Vagina (tissue), 2 donors: ENCODE measurements around the gene ABCG8. TPM values are rescaled to one million over a fixed set of nuclear protein-coding genes. Genes with fewer than 3 reads are reported as not detected.

Experiments used
- DNase-seq, 2 donors: peaks; one replicate each; pipeline ENCODE4 v3.0.0-alpha.2; 2017; ENCODE audit errors: extremely low spot score in 2 of 2
- H3K27ac ChIP-seq: fragments of 200-600 bp; sonication (generic); one replicate; pipeline ENCODE4 v1.5.1; 2019
- H3K27me3 ChIP-seq: fragments of 200-600 bp; sonication (generic); one replicate; pipeline ENCODE4 v1.5.1; 2019
- H3K36me3 ChIP-seq, 2 donors: fragments of 200-600 bp; sonication (generic); one replicate each; pipeline ENCODE4 v1.5.1; 2017 to 2019
- H3K4me1 ChIP-seq: fragments of 200-600 bp; sonication (generic); one replicate; pipeline ENCODE4 v1.5.1; 2019
- H3K4me3 ChIP-seq, 2 donors: fragments of 200-600 bp; sonication (generic); 1 replicate in 1 of 2; 2 replicates in 1 of 2; pipeline ENCODE4 v1.5.1; 2016 to 2019
- H3K9me3 ChIP-seq: fragments of 200-600 bp; sonication (generic); one replicate; pipeline ENCODE4 v1.5.1; 2019
- CTCF ChIP-seq, 3 experiments: fragments of 450-650 bp in 2 of 3; fragments of 200-600 bp in 1 of 3; sonication (generic) in 1 of 3; IDR thresholded peaks; one replicate each; pipeline ENCODE4 v1.5.1; 2017 to 2019; ENCODE audit warnings: antibody characterized with exemption in 3 of 3, mild to moderate bottlenecking in 2 of 3, moderate library complexity in 2 of 3
- POLR2A ChIP-seq, 2 donors: fragments of 450-650 bp; IDR thresholded peaks; one replicate each; pipeline ENCODE4 v1.6.1; 2017; ENCODE audit warnings: antibody characterized with exemption in 2 of 2, mild to moderate bottlenecking in 2 of 2, moderate library complexity in 2 of 2
- POLR2AphosphoS5 ChIP-seq, 2 donors: sonication (generic); formaldehyde crosslinking; IDR thresholded peaks; one replicate each; pipeline ENCODE4 v1.9.0; 2017; ENCODE audit warnings: antibody characterized with exemption in 2 of 2, mild to moderate bottlenecking in 2 of 2, low read depth in 1 of 2; ENCODE audit not compliant: insufficient read depth in 1 of 2
- intact Hi-C: fragments of 100-400 bp; cut with DNase I; formaldehyde crosslinking; loops from one replicate; pipeline ENCODE4 v1.15.1; 2023
- total RNA-seq: library from RNA; depleted of rRNA; stranded (reverse); fragments of >200 nt; gene quantifications from one replicate; pipeline ENCODE4 v1.2.3, GENCODE V29; 2016

Gene ABCG8
- total RNA-seq, 1 donor from 2014 or later, result not detected

- Histone ChIP-seq H3K27me3 (no peaks in the 10 kb centered on the region), H3K4me1 (no peaks in the 10 kb centered on the region), H3K4me3 (no peak overlapping the region), H3K27ac (no peak overlapping the region), H3K9me3 (no peaks in the 10 kb centered on the region), H3K36me3 (no peaks in the 10 kb centered on the region)
- TF ChIP-seq POLR2AphosphoS5 (IDR thresholded peaks at IDR 0.05; ENCODE audit: insufficient read depth in 1 of 2, low read depth in 1 of 2), result no peak
- no peak for TF ChIP-seq CTCF (IDR thresholded peaks at IDR 0.05)
- no peak for TF ChIP-seq POLR2A (IDR thresholded peaks at IDR 0.05)
- peak in 1 of 2 donors; percentile 69 for DNase-seq
- intact Hi-C loops, result no loop called here
These were observed 1.2 kb downstream of the ABCG8 start for GRCh38 chr2:43839776-43840564.

GRCh38 chr2:43840965-43841364, 2.2 kb downstream of the ABCG8 start:
- H3K9me3 ChIP-seq, result no peaks in the 10 kb centered on the region
- no peaks in the 10 kb centered on the region for H3K27me3 ChIP-seq
- no peak overlapping the region for H3K27ac ChIP-seq
- no peak for DNase-seq
- H3K36me3 ChIP-seq, result no peaks in the 10 kb centered on the region
- TF ChIP-seq CTCF (IDR thresholded peaks at IDR 0.05), result no peak
- no peak for TF ChIP-seq POLR2A (IDR thresholded peaks at IDR 0.05)
- no peak for TF ChIP-seq POLR2AphosphoS5 (IDR thresholded peaks at IDR 0.05; ENCODE audit: insufficient read depth in 1 of 2, low read depth in 1 of 2)
- intact Hi-C loops, result no loop called here
- H3K4me3 ChIP-seq, result no peak overlapping the region
- H3K4me1 ChIP-seq, result no peaks in the 10 kb centered on the region

GRCh38 chr2:43841949-43842865, 3.4 kb downstream of the ABCG8 start:
- no peak for TF ChIP-seq POLR2AphosphoS5 (IDR thresholded peaks at IDR 0.05; ENCODE audit: insufficient read depth in 1 of 2, low read depth in 1 of 2)
- no peak for TF ChIP-seq POLR2A (IDR thresholded peaks at IDR 0.05)
- no peak for TF ChIP-seq CTCF (IDR thresholded peaks at IDR 0.05)
- no peak overlapping the region for H3K4me3 ChIP-seq
- no peaks in the 10 kb centered on the region for H3K9me3 ChIP-seq
- peak in 1 of 2 donors; percentile 32 for DNase-seq
- no peaks in the 10 kb centered on the region for H3K4me1 ChIP-seq
- H3K27me3 ChIP-seq, result no peaks in the 10 kb centered on the region
- H3K27ac ChIP-seq, result no peak overlapping the region
- H3K36me3 ChIP-seq, result no peaks in the 10 kb centered on the region
- intact Hi-C loops, result no loop called here

GRCh38 chr2:43842866-43843226, 4.1 kb downstream of the ABCG8 start:
- Histone ChIP-seq H3K4me3 (no peak overlapping the region), H3K27me3 (no peaks in the 10 kb centered on the region), H3K4me1 (no peaks in the 10 kb centered on the region), H3K36me3 (no peaks in the 10 kb centered on the region), H3K9me3 (no peaks in the 10 kb centered on the region), H3K27ac (no peak overlapping the region)
- intact Hi-C loops, result no loop called here
- no peak for TF ChIP-seq POLR2A (IDR thresholded peaks at IDR 0.05)
- TF ChIP-seq CTCF (IDR thresholded peaks at IDR 0.05), result no peak
- no peak for TF ChIP-seq POLR2AphosphoS5 (IDR thresholded peaks at IDR 0.05; ENCODE audit: insufficient read depth in 1 of 2, low read depth in 1 of 2)
- peak; percentile 22 to 43 for DNase-seq
